Activated CD4-positive, alpha-beta T cell treated with anti-CD3 and anti-CD28 coated beads, Interleukin-2, amount 10 ng/mL, durations not matched to agents 24 days and 14 days (primary cell): ENCODE measurements around the gene SIKE1. TPM values are rescaled to one million over a fixed set of nuclear protein-coding genes. Genes with fewer than 3 reads are reported as not detected.
"Not testable (repeated sequence)": the region's sequence is repeated elsewhere in the genome, so short reads cannot be mapped to it uniquely, and the experiment has no call there.

ENCODE experiments used
- DNase-seq: peaks from one replicate; pipeline ENCODE4 v3.0.0; 2022
- H3K27ac Mint-ChIP-seq: one replicate; pipeline ENCODE4 v1.8.0; 2022; ENCODE audit warnings: mild to moderate bottlenecking, mixed read lengths
- H3K27me3 Mint-ChIP-seq: one replicate; pipeline ENCODE4 v1.8.0; 2022; ENCODE audit warnings: mixed read lengths
- H3K36me3 Mint-ChIP-seq: one replicate; pipeline ENCODE4 v1.8.0; 2022; ENCODE audit warnings: low read depth, mild to moderate bottlenecking, mixed read lengths
- H3K4me1 Mint-ChIP-seq: one replicate; pipeline ENCODE4 v1.8.0; 2021; ENCODE audit warnings: mixed read lengths
- H3K4me3 Mint-ChIP-seq: one replicate; pipeline ENCODE4 v1.8.0; 2022; ENCODE audit warnings: mild to moderate bottlenecking, moderate library complexity, mixed read lengths
- H3K9me3 Mint-ChIP-seq: one replicate; pipeline ENCODE4 v1.8.0; 2021; ENCODE audit warnings: mixed read lengths
- intact Hi-C: fragments of 100-400 bp; cut with micrococcal nuclease; formaldehyde crosslinking; loops from one replicate; pipeline ENCODE4 v1.15.1; 2023
- total RNA-seq: library from RNA; stranded (reverse); gene quantifications from 2 replicates; pipeline ENCODE4 v1.2.3, GENCODE V29; 2022

The SIKE1 gene
- total RNA-seq, 1 donor from 2014 or later, result 64.4 TPM

- intact Hi-C loops, result no loop called here
- Mint-ChIP-seq H3K36me3 (peaks cover 39% of the 10 kb centered on the region), H3K9me3 (no peaks in the 10 kb centered on the region), H3K27me3 (no peaks in the 10 kb centered on the region), H3K4me3 (no peak overlapping the region), H3K4me1 (no peaks in the 10 kb centered on the region), H3K27ac (no peak overlapping the region)
- no peak for DNase-seq
Measured at GRCh38 chr1:114771992-114772391, 8.5 kb downstream of the SIKE1 start.

- H3K27me3 Mint-ChIP-seq, result no peaks in the 10 kb centered on the region
- peaks cover 30% of the 10 kb centered on the region for H3K36me3 Mint-ChIP-seq
- intact Hi-C loops, result no loop called here
- no peak overlapping the region for H3K27ac Mint-ChIP-seq
- H3K9me3 Mint-ChIP-seq, result no peaks in the 10 kb centered on the region
- H3K4me3 Mint-ChIP-seq, result no peak overlapping the region
- no peak for DNase-seq
- H3K4me1 Mint-ChIP-seq, result no peaks in the 10 kb centered on the region
Measured at GRCh38 chr1:114770989-114771388, 9.5 kb downstream of the SIKE1 start.

GRCh38 chr1:114764689-114765088 lies 15.8 kb downstream of the SIKE1 start:
- Mint-ChIP-seq H3K27me3 (no peaks in the 10 kb centered on the region), H3K36me3 (peaks cover 7% of the 10 kb centered on the region), H3K27ac (no peak overlapping the region), H3K4me3 (no peak overlapping the region), H3K4me1 (no peaks in the 10 kb centered on the region), H3K9me3 (peaks cover 5% of the 10 kb centered on the region)
- intact Hi-C loops, result no loop called here
- DNase-seq, result no peak

GRCh38 chr1:114758256-114758832 lies 22.1 kb downstream of the SIKE1 start:
- Mint-ChIP-seq H3K36me3 (peaks cover 26% of the 10 kb centered on the region), H3K27ac (peak overlapping the region; percentile 100), H3K4me1 (peaks cover 44% of the 10 kb centered on the region), H3K9me3 (peaks cover 13% of the 10 kb centered on the region), H3K4me3 (peak overlapping the region; percentile 99), H3K27me3 (peaks cover 2% of the 10 kb centered on the region)
- intact Hi-C loops, result loop anchor here (5.0 to 10.0 kb wide), 5 partner anchors 291 to 1801 kb away; partner anchors contain the start of genes SLC16A1 and VANGL1
- no peak for DNase-seq

- Mint-ChIP-seq H3K27ac (peak within 1 kb of the TSS; percentile 100), H3K27me3 (peaks cover 2% of the 10 kb centered on the region), H3K9me3 (peaks cover 9% of the 10 kb centered on the region), H3K36me3 (peaks cover 26% of the 10 kb centered on the region), H3K4me1 (peaks cover 45% of the 10 kb centered on the region), H3K4me3 (peak within 1 kb of the TSS; percentile 99)
- intact Hi-C loops, result loop anchor here (1.0 to 10.0 kb wide), 10 partner anchors 23 to 1800 kb away; partner anchors contain the start of genes BCAS2, NRAS, RSBN1 and SIKE1
- peak; percentile 99 for DNase-seq
Measured at GRCh38 chr1:114757455-114758255, 22.8 kb downstream of the SIKE1 start, which contains the start of gene CSDE1. CSDE1 (minus strand) TSS chr1:114757984; CDS start chr1:114739890, 18,094 bp downstream.

GRCh38 chr1:114756949-114757454 lies 23.5 kb downstream of the SIKE1 start:
- intact Hi-C loops, result loop anchor here (1.0 to 10.0 kb wide), 12 partner anchors 12 to 1800 kb away; partner anchors contain the start of genes BCAS2, NRAS, RSBN1 and SIKE1
- peaks cover 2% of the 10 kb centered on the region for H3K27me3 Mint-ChIP-seq
- H3K4me3 Mint-ChIP-seq, result peak overlapping the region; percentile 99
- peaks cover 9% of the 10 kb centered on the region for H3K9me3 Mint-ChIP-seq
- H3K27ac Mint-ChIP-seq, result peak overlapping the region; percentile 100
- H3K4me1 Mint-ChIP-seq, result peaks cover 51% of the 10 kb centered on the region
- peaks cover 28% of the 10 kb centered on the region for H3K36me3 Mint-ChIP-seq
- DNase-seq, result no peak

- DNase-seq, result peak; percentile 67
- Mint-ChIP-seq H3K4me3 (peak overlapping the region; percentile 99), H3K27me3 (peaks cover 2% of the 10 kb centered on the region), H3K27ac (peak overlapping the region; percentile 100), H3K4me1 (peaks cover 59% of the 10 kb centered on the region), H3K9me3 (peaks cover 9% of the 10 kb centered on the region), H3K36me3 (peaks cover 30% of the 10 kb centered on the region)
- intact Hi-C loops, result loop anchor here (1.0 to 10.0 kb wide), 8 partner anchors 11 to 1799 kb away; partner anchors contain the start of genes RSBN1, SLC16A1 and VANGL1
Measured at GRCh38 chr1:114756009-114756892, 24.2 kb downstream of the SIKE1 start.

- DNase-seq, result no peak
- Mint-ChIP-seq H3K9me3 (peaks cover 9% of the 10 kb centered on the region), H3K27me3 (peaks cover 2% of the 10 kb centered on the region), H3K4me1 (peaks cover 66% of the 10 kb centered on the region), H3K4me3 (peak overlapping the region; percentile 99), H3K36me3 (peaks cover 34% of the 10 kb centered on the region), H3K27ac (peak overlapping the region; percentile 100)
- intact Hi-C loops, result loop anchor here (2.0 to 10.0 kb wide), 6 partner anchors 14 to 1798 kb away; partner anchors contain the start of genes SLC16A1 and VANGL1
Measured at GRCh38 chr1:114755006-114755931, 25.2 kb downstream of the SIKE1 start.

GRCh38 chr1:114753702-114754101 lies 26.8 kb downstream of the SIKE1 start:
- Mint-ChIP-seq H3K4me1 (peaks cover 73% of the 10 kb centered on the region), H3K4me3 (peak overlapping the region; percentile 99), H3K36me3 (peaks cover 46% of the 10 kb centered on the region)
- DNase-seq, H3K27me3 Mint-ChIP-seq, H3K9me3 Mint-ChIP-seq, H3K27ac Mint-ChIP-seq: not testable (repeated sequence)
- intact Hi-C loops, result loop anchor here (2.0 to 10.0 kb wide), 4 partner anchors 13 to 891 kb away; partner anchors contain the start of gene VANGL1

- DNase-seq, result no peak
- Mint-ChIP-seq H3K27me3 (peaks cover 2% of the 10 kb centered on the region), H3K36me3 (peaks cover 52% of the 10 kb centered on the region), H3K4me3 (no peak overlapping the region), H3K27ac (no peak overlapping the region), H3K4me1 (peaks cover 72% of the 10 kb centered on the region), H3K9me3 (no peaks in the 10 kb centered on the region)
- intact Hi-C loops, result loop anchor here (10.0 kb wide), 3 partner anchors 342 to 892 kb away; partner anchors contain the start of gene VANGL1
Measured at GRCh38 chr1:114753143-114753542, 27.3 kb downstream of the SIKE1 start.

GRCh38 chr1:114750780-114751179 lies 29.7 kb downstream of the SIKE1 start:
- no peaks in the 10 kb centered on the region for H3K9me3 Mint-ChIP-seq
- peaks cover 71% of the 10 kb centered on the region for H3K4me1 Mint-ChIP-seq
- intact Hi-C loops, result loop anchor here (10.0 kb wide), 3 partner anchors 344 to 894 kb away; partner anchors contain the start of gene VANGL1
- peaks cover 47% of the 10 kb centered on the region for H3K36me3 Mint-ChIP-seq
- H3K27ac Mint-ChIP-seq, result no peak overlapping the region
- no peaks in the 10 kb centered on the region for H3K27me3 Mint-ChIP-seq
- no peak overlapping the region for H3K4me3 Mint-ChIP-seq
- no peak for DNase-seq

- H3K27ac Mint-ChIP-seq, result no peak overlapping the region
- H3K4me1 Mint-ChIP-seq, result peaks cover 66% of the 10 kb centered on the region
- H3K9me3 Mint-ChIP-seq, result no peaks in the 10 kb centered on the region
- H3K27me3 Mint-ChIP-seq, result no peaks in the 10 kb centered on the region
- intact Hi-C loops, result loop anchor here (10.0 kb wide), 3 partner anchors 345 to 895 kb away; partner anchors contain the start of gene VANGL1
- H3K36me3 Mint-ChIP-seq, result peaks cover 51% of the 10 kb centered on the region
- H3K4me3 Mint-ChIP-seq, result no peak overlapping the region
- no peak for DNase-seq
Measured at GRCh38 chr1:114749835-114750234, 30.6 kb downstream of the SIKE1 start.
